ENCODE data around the gene RPL27.

RPL27 gene

DNA sequence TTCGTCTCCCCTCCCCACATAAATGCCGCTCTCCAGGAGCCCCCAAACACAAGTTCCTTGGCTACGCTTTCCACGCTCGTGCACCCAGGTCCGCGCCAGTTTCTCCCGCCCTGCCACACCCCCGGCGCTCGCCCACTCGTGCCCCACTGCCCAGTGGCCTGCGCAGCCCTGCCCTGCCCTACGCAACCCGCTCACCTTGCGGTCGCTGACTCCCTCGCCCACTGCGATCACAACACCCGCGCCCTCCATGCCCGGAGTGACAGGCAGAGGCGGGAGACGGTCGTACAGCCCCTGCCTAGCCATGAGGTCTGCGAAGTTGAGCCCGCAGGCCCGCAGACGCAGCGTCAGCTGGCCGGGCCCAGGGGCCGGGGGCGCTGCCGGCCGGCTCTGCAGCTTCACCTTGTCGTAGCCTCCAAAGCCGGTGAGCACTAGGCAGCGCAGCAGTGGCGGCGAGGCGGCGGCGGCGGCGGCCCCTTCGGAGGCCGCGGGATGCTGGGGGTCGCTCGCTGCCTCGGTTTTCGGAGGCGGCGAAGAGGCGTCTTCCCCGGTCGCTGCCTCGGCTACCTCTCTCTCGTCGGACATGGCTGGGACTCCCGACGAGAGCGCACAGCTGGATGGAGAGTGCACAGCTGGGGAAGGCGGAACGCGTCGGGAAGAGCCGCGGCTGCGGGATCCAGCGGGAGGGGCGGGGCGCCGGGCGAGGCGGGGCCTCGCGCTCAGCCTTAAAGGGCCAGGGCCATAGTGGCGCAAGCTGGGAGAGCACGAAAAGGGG lies 23.7 kb downstream of the RPL27 start, which contains the start of gene VAT1:
VAT1 (minus strand) TSS at position 645 of the 772 bp plus-strand sequence; CDS start at position 582, 63 bp downstream.
- peak; percentile 8 for DNase-seq

DNA sequence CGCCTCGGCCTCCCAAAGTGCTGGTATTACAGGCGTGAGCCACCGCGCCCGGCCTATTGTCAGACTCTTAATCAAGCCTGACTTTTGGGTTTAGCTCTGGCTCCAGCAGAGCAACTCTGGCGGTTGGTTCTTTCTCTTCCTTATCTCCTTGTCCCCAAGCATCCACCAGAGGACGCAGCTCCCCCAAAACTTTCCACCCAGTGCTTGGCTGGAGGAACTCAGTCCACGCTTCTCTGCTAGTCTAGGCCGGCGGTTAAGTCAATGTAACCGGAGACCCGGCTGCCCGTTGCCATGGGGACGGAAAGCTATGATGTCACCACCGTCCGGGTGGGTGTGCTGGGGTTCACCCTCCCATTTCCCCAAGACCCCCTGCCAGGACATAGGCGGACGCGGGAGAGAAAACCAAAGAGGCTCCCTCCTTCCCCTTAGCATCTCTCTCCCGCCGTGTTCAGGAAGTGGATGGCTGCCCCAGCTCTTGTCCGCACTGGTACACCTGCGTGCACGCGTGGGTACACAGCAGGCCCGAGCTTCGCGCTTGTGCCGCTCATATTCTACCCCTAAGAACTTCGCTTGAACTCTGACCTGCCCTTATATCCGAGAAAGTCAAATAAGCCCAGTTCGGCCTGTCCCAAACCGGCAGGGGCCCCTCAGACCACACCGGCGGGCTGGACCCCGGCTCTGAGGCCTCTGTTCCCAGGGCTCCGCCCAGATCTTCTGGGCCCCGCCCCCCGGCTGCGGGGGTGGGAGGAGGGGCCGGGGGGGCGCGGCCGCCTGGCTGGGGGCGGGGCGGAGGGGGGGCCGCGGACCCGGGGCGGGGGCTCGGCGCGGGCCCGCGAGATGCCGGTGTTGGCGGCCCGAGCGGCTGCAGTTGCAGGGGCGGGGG lies 26.4 kb downstream of the RPL27 start, which contains the start of gene RND2:
RND2 (plus strand) TSS at position 825 of the 883 bp plus-strand sequence. CDS start 117 bp downstream, outside the sequence.
- peak; percentile 27 for DNase-seq

DNA sequence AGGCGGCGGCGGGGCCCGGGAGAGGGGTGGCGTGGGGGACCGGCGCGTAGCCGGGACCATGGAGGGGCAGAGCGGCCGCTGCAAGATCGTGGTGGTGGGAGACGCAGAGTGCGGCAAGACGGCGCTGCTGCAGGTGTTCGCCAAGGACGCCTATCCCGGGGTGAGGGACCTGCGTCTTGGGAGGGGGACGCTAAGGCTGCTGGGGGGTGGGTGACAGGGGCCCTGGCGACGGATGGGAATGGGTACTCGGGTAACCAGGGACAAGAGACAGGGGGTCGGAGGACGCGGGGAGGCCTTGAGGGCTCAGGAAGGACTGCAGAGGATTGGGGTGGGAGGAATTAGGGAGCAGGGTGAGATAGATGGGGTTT lies 27.1 kb downstream of the RPL27 start:
- no peak for DNase-seq

DNA sequence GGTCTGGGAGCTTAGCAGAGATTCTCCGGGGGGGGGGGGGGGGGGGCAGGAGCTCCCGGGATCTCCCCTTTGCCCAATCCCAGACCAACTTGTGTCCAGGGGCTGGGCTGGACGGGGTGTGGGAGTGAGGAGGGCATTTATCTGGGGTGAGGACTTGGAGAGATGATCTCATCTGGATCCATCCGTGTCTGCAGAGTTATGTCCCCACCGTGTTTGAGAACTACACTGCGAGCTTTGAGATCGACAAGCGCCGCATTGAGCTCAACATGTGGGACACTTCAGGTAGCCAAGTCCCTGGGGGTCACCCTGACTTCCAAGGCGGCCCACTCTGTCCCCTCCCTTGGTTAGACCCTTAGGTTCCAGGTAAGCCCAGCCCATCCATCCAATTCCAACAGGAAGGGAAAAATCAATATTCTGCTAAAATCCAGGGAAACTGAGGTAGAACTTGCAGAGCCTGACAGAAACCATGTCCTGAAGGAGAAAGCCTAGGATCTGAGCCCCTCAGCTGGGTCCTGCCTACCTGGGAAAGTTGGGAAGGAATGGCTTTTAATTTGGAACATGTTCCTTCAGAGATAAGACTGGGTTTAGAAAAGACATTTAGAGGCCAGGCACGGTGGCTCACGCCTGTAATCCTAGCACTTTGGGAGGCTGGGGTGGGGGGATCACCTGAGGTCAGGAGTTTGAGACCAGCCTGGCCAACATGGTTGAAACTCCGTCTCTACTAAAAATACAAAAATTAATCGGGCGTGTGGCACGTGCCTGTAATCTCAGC lies 27.7 kb downstream of the RPL27 start:
- DNase-seq, result no peak

DNA sequence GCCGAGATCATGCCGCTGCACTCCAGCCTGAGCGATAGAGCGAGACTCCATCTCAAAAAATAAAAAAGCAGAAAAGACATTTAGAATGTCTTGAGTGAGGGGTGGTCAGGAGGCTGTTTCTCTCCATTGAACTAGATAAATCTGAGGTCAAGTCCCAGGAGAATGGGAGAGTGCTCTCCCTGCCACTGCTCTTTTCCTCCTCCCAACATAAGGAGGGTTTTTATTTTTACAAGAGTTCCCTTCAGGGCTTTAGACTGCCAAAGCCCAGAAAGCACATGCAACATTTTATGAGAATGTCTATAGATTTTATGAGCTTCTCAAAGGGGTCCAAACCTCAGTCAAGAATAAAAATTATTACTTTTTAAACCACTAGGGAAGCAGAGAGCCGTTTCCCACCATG lies 28.4 kb downstream of the RPL27 start:
- no peak for DNase-seq

DNA sequence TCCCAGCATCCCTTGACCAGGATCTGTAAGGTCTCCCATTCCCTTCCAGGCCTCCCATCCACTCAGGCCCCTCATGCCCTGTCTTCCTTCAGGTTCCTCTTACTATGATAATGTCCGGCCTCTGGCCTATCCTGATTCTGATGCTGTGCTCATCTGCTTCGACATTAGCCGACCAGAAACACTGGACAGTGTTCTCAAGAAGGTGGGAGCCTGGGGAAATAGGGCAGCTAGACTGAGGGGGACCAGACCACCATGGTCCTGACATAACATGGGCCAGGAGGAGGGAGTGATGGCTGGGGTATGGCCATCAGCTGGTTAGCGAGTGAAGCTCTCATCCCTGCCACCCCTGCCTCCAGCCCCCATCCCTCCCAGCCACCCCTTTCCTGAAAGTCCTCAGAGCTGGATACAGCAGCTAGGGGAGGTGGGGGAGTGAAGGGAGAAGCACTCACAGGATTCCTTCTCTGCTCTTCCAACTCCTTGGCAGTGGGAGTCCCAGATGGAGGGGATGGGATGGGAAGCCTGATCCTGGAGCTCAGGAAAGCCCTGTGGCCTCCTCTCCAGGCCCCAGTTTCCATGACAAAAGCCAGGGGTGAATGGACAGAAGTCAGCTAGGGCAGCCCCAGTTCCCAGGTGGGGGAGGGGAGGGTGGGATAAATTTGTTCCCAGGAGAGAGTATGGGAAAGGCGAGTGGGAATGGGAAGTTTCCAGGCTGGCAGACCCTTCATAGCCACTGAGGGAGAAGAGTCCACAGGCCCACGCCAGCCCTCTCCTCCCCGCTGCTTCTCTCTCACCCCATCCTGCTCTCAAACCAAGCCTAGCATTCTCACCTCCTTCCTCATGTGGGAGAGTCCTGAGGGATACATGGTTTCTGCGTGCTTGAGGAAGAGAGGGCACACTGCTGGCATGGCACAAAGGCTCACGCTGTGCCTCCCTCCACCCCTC lies 29.1 kb downstream of the RPL27 start:
- DNase-seq, result no peak

DNA sequence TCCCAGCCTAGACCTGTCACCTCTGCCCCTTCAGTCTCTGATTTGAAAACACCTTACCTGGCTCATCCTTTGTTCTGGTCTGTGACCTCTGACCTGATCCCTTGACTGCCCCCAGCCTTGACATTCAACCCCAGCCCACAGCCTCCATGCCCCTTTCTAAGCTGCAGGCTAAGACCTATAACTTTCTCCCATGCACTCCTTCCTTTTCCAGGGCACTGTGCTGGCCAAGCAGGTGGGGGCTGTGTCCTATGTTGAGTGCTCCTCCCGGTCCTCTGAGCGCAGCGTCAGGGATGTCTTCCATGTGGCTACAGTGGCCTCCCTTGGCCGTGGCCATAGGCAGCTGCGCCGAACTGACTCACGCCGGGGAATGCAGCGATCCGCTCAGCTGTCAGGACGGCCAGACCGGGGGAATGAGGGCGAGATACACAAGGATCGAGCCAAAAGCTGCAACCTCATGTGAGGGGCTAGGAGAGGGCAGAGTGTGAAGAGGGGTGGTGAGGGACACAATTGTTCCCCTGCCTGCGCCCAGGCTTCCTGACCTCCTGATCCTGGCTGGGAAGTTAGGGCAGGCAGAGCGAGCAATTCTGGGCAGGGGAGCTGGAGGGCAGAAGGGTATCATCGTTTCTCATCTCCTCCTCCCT lies 30.1 kb downstream of the RPL27 start:
- no peak for DNase-seq

DNA sequence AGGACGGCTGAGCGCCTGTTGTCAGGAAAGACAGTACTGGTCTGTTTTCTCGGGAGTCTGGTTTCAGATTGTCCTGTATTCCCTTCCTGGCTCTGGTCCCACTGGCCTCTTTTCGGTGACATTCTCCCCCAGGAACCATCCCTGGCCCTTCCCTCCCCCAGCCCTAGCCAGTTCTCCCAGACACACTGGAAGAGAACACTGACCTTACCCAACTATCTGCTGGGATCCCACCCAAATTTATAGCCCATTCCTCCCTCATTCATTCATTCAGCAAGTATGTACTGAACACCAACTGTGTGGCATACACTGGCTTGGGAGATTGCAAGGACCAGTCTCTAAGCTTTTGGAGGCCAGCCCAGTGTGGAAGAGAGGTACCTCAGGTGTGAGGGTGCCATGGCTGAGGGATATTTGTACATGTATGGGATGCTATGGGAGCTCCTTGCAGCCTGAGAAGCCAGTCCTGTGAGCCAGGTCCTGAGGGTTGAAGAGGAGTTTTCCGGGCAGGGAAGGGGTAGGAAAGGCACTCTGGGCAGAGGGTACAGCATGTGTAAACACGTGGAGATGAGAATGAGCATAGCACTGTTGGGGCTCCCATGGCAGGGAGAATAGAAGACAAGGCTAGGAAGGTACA lies 32.0 kb downstream of the RPL27 start:
- no peak for DNase-seq

DNA sequence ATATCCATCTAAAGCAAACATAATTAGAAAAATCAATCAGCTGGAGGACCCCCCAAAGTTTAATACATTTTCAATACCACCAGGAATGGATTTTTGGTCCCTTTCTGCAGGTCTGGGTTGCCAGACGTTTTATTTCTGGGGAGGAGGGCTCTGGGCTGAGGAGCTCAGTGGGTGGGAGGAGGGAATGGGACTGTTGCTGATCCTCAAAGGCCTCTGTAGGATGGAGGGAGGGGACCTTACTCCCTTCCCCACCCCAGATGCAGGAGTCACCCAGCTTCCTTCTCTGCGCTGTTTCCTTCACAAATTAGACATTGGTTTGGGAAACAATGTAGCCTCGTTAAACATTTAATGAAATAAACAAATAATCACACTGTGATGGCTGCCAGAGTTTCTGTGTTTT lies 33.4 kb downstream of the RPL27 start:
- no peak for DNase-seq

DNA sequence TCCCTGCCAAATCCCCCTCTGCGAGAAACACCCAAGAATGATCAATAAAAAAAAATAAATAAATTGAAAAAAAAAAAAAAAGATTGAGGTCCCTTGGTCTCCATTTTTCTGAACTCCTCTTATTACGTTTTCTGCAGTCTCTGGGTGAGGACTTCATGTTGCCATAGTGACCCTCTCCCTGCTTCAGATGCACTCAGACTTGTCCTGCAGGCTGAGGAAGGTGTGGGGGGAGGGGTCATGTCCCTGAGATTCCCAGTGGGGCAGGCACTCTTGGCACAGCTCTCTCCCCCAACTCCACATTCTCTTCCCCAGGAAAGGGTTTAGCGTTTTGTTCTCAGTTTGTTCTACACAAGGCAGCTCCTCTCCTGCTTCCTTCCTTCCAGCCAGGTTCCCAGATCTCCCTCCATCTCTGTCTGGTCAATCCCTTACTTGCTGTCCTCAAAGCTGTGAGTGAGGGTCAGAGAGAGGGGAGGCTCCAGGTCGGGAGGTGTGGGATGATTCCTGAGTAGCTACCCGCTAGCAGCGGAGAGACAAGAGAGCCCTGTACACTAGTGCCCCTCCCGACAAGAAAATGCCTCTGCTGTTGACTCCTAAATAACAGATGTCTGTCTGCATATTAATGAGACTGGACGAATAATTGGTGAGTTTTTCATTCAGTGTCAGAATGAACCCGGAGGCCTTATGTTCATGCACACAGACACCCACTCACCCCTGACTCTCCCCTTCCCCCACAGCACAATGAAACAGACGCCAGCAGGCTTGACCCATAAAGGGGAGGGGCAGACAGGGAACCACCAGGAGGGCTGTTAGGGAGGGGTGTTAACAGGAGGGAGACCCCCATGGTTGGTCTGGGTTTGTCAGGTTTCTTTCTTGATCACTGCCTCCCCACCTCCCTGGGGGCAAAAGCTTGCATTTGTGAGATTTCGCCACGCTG lies 36.0 kb downstream of the RPL27 start:
- no peak for DNase-seq

DNA sequence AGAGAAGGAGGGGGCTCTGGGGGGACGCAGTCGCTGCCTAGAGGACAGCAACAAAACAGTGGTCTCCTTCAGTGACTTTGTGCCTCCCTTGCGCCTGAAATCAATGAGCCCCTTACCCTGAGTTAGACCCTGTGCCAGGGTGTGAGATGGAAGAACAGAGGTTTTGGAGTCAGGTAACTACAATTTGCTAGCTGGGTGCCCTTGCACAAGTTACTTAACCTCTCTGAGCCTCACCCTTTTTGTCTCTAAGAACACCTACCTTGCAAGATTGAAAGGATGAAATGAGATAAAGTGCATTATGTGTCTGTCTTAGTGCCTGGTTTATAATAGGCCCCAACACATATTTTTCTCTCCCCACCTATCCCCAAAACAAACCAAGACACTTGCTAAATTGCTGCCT lies 36.7 kb downstream of the RPL27 start:
- no peak for DNase-seq

DNA sequence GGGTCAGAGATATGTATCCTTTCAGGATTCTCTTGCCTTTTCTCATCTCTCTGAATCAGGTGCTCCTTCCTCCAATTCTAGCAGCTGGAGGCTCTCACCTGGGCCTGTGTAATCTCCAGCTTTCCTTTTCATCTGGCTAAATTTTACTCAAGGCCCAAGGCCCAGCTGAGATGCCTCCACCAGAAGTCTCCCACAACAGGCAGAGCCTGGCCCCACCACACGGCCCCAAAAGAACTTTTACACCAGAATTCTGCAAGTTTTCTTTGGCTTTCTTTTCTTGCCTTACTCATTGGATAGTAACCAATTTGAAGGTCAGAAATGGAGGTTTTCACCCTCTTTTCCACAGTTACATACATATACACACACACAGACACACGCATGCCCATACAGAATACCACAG lies 41.4 kb downstream of the RPL27 start:
- no peak for DNase-seq

DNA sequence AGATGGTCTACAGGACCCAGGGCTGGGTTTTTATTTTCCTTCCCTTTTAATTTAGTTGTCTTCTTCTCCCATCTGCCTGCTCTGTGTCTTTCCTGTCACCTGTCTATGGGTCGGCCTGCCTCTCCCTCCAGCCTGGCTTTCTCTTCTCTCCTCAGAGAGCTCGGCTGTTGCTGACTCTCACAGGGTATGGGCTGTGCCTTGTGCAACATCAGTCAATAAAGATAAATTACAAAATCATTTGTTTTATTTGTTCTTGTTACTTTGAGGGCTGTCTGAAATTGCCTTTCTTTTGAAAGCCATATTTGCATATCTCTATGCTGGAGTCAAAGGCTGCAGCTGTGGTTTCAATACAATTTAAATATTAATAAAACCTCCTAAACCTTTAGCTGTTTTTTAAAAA lies 42.4 kb downstream of the RPL27 start:
- DNase-seq, result no peak

DNA sequence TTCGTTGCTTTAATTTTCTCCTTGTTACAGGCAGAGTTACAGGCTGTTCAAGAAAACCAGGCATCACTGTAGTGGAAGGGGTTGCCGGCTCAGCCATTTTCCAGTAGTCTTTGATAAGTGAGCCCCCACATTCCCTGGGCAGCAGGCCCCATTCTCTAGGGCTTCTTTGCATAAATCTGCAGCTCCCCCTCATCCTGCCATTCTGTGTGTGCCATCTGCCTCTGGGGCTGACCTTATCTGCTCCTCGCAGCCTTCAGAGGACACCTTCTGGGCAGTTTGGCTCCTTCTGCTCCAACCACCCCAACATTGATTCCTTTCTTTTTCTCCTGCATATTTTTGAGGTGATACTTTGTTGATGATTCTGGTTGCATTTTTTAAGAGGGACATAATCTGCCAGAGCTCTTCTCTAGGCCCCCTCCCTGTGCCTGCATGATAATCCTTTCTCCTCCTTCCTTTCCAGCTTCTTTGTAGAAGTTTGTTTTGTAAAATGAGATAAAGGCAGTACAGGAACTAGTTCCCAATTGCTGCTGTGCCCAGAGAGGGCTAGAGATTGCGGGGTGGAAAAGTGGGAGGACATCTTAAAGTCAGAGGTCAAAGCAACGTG lies 43.9 kb downstream of the RPL27 start:
- DNase-seq, result no peak

DNA sequence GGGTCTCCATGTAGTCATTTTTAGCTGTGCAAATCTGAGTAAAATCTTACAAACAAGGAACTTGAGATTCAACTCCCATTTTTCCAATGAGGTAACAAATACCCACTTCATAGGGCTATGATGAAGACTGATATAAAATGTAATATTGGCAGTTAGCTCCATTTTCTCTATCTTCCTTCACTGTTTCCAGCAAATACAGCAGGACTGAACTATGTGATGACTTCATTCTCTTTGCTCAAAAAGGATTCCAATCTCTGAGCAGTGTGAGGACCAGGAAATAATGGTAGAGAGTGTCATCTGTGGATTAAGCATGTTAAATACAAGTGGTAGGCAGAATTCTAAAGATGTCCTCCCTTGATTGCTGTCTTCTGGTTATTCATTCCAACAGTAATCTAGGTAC lies 45.1 kb downstream of the RPL27 start:
- no peak for DNase-seq

DNA sequence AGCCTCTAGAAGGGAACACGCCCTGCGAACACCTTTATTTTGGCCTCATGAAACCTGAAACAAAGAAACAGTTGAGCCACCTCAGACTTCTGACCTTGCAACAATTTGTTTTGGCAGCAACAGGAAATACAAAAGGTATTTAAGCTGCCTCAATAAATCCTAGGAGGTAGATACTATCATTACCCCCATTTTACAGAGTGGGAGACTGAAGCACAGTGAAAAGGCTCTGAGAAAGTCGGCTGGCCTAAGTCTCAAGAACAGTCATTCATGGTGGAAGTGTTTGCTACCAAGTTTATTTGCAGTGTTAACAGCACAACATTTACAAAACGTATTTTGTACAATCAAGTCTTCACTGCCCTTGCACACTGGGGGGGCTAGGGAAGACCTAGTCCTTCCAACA lies 45.8 kb downstream of the RPL27 start:
- DNase-seq, result no peak

DNA sequence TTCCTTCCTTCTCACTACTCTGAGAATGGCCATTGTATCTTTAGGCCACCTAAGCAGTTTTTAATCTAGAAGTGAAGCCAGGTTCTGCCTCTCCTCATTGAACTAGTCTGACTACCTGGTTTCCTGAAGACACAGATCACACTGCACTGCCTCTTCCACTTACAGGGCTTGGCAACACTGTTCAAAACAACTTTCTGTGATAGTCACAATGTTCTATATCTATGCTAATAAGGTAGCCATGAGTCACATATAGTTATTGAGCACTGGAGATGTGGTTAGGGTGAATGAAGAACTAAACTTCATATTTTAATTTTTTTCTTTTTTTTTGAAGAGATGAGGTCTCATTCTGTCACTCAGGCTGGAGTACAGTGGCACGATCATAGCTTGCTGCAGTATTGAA lies 53.8 kb downstream of the RPL27 start:
- no peak for DNase-seq
